OCI-M1 (cell line): ENCODE data around the gene MAPK1IP1L.
A peak's percentile ranks its signal among the peaks of the same experiment; 100 is the strongest.
"Not testable (repeated sequence)": the region's sequence is repeated elsewhere in the genome, so short reads cannot be mapped to it uniquely, and the experiment has no call there.

Source experiments
- DNase-seq: peaks from one replicate; lab custom pipeline; 2025; lab: John Stamatoyannopoulos, UW

MAPK1IP1L gene

DNA sequence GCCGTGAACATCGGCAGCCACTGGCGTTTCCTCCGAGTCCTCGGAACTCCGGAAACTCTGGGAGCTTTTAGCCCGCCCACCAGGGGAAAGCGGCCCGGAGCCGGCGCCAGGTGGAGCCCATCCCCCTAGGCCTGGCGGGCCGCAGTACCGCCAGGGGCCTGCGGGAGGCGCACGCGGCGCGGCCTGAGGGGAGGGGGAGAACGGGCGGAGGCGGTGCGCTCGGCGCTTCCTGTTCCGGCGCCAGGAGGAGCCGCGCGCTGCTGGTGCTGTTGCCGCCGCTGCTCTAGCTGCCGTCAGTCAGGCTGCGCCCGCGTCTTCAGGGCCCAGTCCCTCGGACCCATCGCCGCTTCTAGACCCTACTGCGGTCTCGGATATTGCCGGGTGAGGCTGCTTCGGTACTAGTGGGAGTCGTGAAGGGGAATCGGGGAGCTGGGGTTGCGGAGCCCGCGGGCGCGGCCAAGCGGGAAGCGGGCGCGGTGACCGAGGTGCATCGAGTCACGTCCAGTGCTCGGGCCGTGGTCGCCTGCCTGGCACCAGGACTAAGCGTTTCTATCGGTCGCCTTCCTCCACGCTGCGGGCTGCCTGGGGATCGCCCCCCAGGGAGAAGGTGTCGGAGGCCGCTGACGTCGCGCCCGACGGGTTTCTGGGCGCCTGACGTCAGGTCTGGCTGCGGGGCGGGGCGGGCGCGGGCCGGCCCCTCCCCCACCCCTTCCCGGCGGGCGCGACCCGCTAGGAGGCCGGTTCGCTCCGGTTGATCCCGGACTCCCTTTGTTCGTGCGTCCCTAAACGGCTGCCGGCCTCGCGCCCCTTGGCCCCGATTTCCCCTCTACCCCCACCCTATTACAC lies at the start of gene MAPK1IP1L:
MAPK1IP1L (plus strand) TSS at position 225 of the 846 bp plus-strand sequence. CDS start 10,037 bp downstream, outside the sequence.
- peak; percentile 93 for DNase-seq

GRCh38 chr14:55005071-55005470 lies 46.4 kb upstream of the MAPK1IP1L start:
- DNase-seq, result no peak

GRCh38 chr14:55015006-55015405 lies 36.4 kb upstream of the MAPK1IP1L start:
- no peak for DNase-seq

- no peak for DNase-seq
Measured at GRCh38 chr14:55019968-55020554, 31.4 kb upstream of the MAPK1IP1L start.

DNA sequence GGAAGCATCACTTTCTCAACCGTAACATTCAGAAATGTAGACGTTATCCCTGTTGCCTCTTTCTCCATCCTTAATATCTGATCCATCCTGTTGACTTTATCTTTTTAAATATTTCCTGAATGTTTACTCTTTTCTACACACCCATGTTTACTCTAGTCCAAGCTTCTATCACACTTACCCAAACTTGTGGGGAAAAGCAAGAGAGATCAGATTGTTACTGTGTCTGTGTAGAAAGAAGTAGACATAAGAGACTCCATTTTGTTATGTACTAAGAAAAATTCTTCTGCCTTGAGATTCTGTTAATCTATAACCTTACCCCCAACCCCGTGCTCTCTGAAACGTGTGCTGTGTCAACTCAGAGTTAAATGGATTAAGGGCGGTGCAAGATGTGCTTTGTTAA lies 27.1 kb upstream of the MAPK1IP1L start:
- DNase-seq, result not testable (repeated sequence)

DNA sequence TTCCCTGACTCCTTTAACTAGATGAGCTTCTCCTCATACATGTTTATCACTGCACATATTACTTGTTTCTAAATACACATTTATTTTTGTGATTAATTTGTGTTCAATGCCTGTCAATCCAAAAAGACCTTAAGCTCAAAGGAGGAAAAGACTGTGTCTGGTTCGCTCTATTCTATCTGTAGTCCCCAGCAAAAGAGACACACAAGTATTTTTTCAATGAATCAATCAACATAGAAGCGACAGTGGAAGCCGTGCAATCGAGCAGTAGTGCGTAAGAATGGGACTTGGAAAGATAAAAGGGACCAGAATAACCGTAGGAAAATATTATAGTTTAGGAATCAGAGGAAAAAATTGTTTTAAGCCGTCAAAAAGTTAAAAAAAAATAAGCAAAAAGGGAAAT lies 25.5 kb upstream of the MAPK1IP1L start:
- no peak for DNase-seq

DNA sequence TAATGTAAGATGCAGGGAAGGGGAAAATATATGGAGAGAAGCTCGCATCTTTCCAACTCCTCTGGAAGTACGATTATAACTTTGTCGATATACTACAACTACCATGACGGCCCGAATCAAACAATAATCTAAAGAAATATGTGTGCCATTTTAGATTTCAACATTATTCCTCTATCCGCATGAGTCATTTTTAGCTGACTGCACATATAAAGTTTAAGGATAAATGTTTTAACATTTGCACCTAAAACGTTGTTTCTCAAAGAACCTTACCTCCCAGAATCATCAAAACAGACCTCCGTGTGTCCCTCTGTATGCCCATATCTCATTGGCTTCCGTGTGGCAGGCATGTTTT lies 25.0 kb upstream of the MAPK1IP1L start:
- DNase-seq, result no peak

DNA sequence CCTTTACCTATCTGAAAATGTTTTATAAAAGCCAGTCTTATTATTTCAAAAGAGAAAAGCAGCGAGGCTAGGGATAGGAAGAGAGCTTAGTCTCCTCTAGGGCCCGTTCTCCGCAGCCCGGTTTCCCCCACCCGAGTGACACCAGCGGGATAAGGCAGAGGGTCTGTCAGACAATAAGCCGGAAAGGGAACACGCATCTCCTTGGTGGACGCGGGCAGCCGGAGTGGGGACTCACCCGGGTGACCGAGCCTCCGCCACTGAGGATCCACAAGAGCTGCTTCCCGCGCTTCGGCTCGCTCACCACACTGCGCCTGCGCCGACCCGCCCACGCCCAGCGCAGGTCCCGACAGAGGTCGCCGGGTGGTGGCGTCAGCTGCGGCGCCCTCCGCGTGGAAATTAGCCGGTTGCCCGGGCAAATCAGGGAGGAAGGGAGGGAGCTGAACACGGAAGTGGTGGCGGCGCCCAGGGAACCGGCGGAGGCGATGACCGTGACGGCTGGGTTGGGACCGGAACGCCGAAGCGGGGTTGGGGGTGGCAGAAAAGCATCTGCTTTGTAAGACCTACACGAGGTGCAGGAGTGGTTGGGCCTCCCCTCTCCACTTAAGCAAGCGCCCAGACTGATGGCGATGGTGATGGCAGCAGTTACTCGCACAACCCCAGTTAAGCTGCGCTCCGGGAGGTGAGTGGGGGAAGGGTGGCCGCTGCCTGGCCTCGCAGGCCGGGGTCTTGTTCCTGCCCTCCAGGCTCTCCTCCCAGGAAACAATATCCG lies 24.5 kb upstream of the MAPK1IP1L start, which contains the start of the genes SOCS4 and WDHD1:
SOCS4 (plus strand) TSS at position 444 of the 769 bp plus-strand sequence. CDS start 15,806 bp downstream, outside the sequence.
WDHD1 (minus strand) TSS at position 307 of the 769 bp plus-strand sequence. CDS start 312 bp downstream, outside the sequence.
- peak; percentile 93 for DNase-seq

DNA sequence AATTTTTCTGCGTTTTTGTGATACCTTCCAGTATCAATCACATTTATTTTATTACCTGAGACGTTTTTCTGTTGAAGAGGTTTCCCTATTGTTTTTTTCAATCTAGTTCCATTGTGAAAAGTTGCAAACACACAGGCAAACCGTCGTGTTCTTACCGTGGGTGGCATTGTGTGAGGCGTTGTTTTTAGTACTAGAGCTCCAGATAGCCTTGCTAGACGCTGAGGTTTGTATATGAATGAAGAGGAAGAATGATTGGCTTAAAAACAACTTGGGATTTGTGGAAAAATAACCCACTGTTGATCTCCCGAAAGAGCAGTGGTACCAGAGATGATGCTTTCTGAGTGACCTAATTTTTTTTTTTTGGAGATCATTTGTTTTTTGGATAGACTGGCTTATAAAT lies 23.4 kb upstream of the MAPK1IP1L start:
- peak; percentile 7 for DNase-seq

DNA sequence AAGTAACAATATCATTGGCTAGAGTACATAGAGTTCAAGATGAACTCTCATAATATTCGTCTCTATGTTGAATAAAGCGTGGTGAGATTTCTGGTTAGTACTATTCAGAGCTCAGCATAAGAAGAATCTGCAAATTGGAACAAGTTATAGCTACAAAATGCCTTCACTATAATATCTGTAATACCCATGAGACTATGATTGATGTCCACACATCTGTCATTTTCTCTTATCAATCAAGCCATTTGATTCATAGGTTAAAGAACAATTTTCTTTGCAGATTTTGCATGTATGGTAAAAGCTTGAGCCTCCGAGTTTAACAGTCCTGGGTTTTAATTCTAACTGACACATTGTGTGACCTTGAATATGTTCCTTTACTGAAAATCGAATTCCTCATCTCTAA lies 23.0 kb upstream of the MAPK1IP1L start:
- DNase-seq, result no peak

GRCh38 chr14:55031190-55031589 lies 20.3 kb upstream of the MAPK1IP1L start:
- DNase-seq, result peak; percentile 7

DNA sequence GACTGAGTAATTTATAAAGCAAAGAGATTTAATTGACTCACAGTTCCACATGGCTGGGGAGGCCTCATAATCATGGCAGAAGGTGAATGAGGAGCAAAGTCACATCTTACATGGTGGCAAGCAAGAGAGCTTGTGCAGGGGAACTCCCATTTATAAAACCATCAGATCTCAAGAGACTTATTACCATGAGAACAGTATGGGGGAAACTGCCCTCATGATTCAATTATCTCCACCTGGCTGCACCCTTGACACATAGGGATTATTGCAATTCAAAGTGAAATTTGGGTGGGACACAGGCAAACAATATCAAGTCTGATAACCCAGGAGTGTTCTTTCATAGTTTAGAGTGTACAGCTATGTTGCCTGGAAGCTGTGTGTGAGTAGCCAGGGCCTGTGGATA lies 13.5 kb upstream of the MAPK1IP1L start:
- not testable (repeated sequence) for DNase-seq

GRCh38 chr14:55038708-55039107 lies 12.7 kb upstream of the MAPK1IP1L start:
- DNase-seq, result no peak

DNA sequence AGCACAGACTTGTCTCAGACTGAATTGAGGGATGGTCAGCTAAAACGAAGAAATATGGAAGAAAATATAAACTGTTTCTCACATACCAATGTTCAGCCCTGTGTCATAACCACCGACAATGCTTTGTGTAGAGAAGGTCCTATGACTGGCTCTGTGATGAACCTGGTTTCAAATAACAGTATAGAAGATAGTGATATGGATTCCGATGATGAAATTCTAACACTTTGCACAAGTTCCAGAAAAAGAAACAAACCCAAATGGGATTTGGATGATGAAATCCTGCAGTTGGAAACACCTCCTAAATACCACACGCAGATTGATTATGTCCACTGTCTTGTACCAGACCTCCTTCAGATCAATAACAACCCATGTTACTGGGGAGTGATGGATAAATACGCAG lies 7.9 kb upstream of the MAPK1IP1L start:
- DNase-seq, result no peak

DNA sequence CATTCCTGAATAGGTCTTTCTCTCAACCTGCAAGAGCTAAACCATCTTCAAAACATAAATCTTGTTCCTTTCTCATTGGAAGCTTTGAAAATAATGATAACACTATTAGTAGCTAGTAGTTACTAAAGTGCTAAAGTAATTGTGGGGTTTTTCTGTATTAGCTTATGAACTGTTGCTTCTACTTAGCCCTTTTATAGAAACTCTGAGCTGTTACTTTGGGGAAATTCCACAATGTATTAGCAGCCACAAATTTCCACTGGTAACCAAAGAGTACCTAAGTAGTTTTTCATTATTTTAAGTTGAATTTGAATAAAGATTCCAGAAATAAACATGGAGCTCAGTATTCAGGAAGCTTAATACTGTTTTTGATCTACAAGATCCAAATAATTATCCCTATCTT lies 6.4 kb upstream of the MAPK1IP1L start:
- DNase-seq, result no peak

- DNase-seq, result no peak
Measured at GRCh38 chr14:55047301-55048053, 4.0 kb upstream of the MAPK1IP1L start.

- no peak for DNase-seq
Measured at GRCh38 chr14:55048900-55049436, 2.5 kb upstream of the MAPK1IP1L start.

DNA sequence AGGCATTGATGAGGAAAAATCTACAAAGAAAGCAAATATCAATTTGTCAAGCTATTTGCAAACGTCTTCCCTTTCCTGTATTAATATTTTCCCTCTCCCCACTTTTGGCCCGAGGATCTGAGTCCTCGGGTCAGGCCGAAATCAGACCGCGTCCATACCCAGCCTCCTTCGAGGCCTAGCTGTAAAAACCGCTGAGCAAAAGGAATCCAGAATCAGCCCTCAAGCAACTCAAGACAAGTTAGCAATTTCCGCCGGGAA lies 353 bp upstream of the MAPK1IP1L start:
- no peak for DNase-seq

DNA sequence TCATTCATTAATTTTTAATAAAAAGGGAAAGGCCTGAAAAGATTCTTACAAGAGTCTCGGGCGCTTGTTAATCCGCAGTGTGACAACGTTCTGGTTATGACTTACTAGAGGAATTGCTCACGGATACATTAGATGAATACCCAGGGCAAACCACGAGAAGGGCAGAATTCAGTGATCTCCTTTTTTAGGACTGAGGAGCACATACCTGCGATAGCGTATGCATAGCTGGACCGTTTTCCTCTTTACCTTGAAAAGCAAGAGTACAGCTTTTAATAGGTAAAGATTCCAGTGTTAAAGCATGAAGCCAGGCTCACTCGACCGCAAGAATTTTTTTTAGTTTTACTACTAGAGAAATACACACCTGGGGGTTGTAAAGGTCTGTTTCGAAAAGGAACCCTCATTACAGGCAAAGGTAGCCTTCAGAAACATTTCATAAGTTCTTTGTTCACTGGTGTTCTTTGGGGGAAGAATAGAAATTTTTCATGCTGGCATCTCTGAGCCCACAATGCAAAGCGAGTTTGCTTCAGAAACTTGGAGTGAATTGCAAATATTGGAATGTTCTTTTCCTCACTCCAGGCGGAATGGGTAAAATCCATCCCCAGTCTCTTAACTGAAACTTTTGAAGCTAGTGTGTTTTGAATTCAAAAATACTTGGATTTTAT lies 953 bp downstream of the MAPK1IP1L start:
- no peak for DNase-seq

GRCh38 chr14:55053018-55053417 lies 1.6 kb downstream of the MAPK1IP1L start:
- no peak for DNase-seq

DNA sequence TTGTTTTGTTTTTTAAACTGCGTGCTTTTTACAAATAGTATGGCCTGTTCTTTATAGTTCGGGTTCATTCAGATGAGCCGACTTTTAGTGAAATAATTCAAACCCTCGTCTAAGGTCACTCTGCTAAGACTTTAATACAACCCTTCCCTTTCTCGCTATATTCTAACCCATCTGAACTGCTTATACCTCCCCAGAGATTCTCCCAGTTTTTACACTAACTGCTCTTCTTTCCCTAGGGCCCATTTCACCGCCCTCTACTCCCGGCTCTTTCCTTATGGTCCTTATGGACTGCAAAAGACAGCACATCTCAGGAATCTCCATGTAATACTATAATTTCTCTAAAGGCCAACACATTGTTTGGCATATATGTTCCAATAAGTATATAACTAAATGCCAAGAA lies 2.1 kb downstream of the MAPK1IP1L start:
- DNase-seq, result no peak
